CD4-positive, alpha-beta T cell treated with Interleukin-12 subunit alpha and Interleukin-12 subunit beta, for 1 hour (primary cell): ENCODE data around the gene R3HDML.
A peak's percentile ranks its signal among the peaks of the same experiment; 100 is the strongest.
"Not testable (repeated sequence)": the region's sequence is repeated elsewhere in the genome, so short reads cannot be mapped to it uniquely, and the experiment has no call there.

ENCODE experiments used
- DNase-seq: peaks from one replicate; pipeline ENCODE4 v3.0.0-alpha.2; 2020

R3HDML gene

DNA sequence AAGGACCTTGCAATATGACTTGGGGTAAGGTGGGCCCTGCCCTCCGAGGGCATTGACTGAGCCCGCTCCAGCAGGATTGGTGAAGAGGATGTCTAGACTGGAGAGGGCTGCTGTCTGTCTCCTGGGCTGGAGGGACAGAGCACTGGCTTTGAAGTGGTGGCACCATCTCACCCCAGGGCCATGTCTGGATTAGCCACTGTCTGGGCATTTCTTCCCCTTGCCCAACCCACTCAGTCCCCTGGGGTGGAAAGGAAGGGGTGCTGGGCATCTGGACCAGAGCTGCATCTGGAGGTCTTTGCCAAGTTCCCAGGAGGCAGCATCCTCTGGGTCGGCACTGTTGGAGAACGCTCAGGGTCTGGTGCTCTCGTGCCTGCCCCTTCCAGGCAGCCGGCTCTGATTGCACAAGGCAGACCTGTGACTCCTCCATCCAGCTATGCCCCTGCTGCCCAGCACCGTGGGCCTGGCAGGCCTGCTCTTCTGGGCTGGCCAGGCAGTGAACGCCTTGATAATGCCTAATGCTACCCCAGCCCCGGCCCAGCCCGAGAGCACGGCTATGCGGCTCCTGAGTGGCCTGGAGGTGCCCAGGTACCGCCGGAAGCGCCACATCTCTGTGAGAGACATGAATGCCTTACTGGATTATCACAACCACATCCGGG, at the start of gene R3HDML:
Gene R3HDML, plus strand, starts transcription at position 319 of the 656 bp plus-strand sequence. Its CDS starts 115 bp downstream, at position 434.
- DNase-seq, result no peak

GRCh38 chr20:44287272-44288097, 49.4 kb upstream of the R3HDML start:
- no peak for DNase-seq

DNA sequence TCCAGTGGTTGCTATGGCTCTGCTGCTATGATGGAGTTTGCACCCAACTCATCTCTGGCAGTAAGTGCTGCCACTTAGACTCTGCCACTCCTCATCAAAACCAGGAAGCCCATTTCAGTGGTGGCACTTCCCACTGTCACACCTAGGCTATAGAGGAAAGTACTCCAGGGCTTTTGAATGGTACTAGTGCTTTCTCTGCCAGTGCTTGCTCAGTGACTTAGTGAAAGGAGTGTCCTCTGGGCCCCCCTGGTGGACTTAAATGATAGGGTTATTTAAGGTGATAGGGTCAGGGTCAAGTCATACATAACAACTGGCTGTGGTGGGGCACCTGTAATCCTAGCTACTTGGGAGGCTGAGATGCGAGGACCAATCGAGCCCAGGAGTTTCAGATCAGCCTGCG, 48.6 kb upstream of the R3HDML start:
- DNase-seq, result peak; percentile 23

GRCh38 chr20:44291754-44292153, 45.1 kb upstream of the R3HDML start:
- no peak for DNase-seq

- no peak for DNase-seq
Observed at GRCh38 chr20:44296011-44296410, 40.8 kb upstream of the R3HDML start.

DNA sequence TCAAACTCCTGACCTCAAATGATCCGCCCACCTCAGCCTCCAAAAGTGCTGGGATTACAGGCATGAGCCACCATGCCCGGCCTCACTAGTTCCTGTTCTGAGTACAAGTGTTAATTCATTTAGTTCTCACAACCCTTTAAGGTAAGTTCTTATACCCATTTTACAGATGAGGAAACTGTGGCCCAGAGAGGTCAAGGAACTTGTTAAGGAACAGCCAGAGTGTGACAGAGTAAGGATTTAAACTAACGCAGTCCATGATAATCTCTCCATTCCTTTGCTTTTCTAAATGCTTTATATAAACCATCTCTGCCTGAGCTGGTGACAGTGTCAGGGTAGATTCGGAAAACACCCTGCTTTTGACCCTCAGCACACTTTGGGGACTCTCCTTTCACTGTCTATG, 39.1 kb upstream of the R3HDML start:
- no peak for DNase-seq

DNA sequence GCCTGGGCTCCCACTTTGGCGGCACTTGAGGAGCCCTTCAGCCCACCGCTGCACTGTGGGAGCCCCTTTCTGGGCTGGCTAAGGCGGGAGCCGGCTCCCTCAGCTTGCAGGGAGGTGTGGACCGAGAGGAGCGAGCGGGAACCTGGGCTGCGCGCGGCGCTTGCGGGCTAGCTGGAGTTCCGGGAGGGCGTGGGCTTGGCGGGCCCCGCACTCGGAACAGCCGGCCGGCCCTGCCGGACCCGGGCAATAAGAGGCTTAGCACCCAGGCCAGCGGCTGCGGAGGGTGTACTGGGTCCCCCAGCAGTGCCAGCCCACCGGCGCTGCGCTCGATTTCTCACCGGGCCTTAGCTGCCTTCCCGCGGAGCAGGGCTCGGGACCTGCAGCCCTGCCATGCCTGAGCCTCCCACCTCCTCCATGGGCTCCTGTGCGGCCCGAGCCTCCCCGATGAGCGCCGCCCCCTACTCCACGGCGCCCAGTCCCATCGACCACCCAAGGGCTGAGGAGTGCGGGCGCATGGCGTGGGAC, 37.8 kb upstream of the R3HDML start:
- DNase-seq, result not testable (repeated sequence)

GRCh38 chr20:44301285-44301684, 35.6 kb upstream of the R3HDML start:
- DNase-seq, result no peak

DNA sequence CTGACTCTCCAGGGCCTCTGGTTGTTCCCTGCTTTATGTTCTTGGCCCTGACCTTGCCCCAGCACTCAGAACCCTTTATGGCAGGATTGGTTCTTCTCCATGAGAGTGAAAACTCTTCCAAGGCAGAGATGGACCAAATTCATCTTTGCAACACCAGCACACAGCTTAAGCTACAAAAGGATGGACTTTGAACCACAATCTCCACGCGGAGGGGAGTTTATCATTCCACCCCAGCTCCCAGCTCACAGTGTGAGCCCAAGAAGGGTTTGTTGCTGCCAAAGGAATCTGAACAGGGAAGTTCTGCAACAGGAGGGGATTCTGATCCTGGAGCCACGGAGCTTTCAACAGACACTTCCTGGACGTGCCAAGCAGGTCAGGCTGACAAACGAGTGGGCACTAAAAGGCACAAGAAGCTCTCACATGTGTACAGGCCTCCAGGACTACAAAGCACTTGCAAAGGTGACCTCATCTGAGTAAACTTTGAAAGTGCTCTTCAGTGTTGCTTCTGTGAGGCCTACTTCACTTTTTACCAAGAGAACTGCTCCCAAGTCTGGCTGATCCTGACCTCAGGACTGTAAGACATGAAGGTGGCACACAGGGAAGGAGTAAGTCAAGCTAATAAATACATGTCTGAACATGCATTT, 34.7 kb upstream of the R3HDML start:
- no peak for DNase-seq

GRCh38 chr20:44302736-44303135, 34.1 kb upstream of the R3HDML start:
- no peak for DNase-seq

DNA sequence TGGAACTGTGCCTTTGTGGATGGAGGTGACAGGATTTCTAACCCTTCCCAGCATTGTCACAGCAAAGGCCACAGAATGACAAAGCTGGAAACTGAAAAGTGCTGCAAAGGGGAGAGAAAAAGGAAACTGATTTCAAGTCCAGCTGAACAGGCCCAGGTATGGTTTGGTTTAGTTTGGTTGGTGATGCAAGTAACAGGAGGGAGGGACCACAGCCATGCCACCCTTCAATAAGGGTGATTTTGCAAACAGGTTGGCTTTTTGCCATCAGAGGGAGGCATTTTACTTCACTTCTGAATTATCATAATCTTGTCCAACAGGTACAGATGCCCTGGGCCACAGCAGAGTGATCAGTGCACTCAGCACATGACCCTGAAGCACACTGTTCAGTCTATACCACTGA, 32.5 kb upstream of the R3HDML start:
- no peak for DNase-seq

- DNase-seq, result no peak
Observed at GRCh38 chr20:44306927-44307326, 29.9 kb upstream of the R3HDML start.

GRCh38 chr20:44309763-44310663, 26.8 kb upstream of the R3HDML start:
- DNase-seq, result no peak

- peak; percentile 98 for DNase-seq
Observed at GRCh38 chr20:44310664-44311639, 25.9 kb upstream of the R3HDML start, which contains the start of gene FITM2. Gene FITM2, minus strand, starts transcription at chr20:44311202. Its CDS starts 54 bp downstream, at chr20:44311148.

GRCh38 chr20:44314870-44315269, 22.0 kb upstream of the R3HDML start:
- DNase-seq, result no peak

DNA sequence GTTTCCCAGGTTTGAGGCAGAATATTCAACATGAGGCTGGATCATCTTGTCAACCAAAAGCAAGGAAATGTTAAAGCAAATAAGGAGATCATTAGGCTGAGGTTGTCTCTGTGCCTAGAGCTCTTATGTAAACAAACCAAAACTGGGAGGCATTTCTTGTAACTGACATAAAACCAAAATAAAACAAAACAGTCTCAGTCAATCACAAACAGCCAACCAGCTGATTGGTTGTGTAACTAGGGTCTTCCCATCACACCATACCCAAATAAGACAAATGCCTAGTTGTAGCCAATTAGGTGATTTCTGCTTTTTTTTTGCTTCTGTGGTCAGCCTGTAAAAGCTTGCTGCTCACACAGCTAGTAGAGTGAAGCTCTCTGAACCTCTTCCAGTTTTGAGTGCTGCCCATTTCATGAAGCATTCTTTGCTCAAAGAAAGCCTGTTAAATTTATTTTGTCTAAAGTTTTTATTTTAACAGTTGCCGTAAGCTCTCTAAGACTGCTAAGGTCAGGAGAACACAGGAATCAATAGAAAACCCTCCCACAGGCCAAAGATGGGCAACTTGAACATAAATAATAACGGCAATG, 16.9 kb upstream of the R3HDML start:
- no peak for DNase-seq

DNA sequence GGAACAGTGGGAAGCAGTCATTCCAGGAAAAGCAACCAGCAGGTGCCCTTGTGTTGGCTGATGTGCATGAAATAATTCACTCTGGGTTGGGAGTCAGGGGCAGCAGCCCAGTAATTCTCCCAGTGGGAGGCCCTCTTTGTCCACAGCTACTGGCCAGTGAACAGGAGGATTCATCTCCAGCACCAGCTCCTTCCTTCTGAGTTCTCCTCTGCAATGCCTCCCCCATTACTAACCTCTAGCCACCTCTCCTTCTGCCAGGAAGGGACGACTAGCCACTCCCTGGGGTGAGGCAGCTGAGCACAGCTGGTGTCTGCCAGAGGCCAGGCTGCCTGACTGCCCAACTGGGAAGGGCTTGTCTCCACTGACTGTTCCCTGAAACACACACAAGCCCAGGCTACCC, 12.5 kb upstream of the R3HDML start:
- DNase-seq, result no peak

DNA sequence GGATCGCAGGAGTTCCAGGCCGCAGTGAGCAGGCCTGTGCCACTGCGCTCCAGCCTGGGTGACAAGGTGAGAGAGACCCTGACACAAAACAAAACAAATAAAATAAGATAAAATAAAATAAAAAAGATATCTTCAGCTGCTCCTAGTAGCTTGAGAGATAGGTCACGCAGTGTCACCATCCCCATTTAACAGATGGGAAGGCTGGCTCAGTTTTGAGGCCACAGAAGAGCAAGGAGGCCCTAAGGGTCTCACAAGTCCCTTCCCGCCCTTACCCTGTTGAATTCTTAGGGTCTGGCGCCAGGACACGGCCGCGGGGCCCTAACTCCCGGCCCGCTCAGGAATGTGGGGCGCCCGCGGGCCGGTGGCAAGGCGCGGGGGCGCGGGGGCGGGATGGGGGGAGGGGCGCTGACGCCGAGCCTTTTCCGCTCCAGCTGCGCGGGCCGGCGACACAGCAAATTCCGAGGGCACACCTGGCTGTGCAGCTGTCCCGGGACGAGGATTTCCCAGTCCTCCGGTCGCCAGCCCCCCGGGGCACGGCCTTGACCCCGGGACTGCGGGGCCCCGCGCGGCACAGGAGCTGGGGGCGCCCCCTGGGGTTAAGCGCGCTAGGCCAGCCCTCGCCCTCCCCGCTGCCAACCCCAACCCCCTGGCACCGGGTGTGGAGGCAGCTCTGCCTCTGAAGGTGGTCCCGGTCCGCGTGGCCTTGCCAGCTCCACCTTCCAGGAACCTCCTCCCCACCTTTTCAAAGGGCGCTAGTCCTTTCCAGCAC, 10.3 kb upstream of the R3HDML start:
- DNase-seq, result no peak

DNA sequence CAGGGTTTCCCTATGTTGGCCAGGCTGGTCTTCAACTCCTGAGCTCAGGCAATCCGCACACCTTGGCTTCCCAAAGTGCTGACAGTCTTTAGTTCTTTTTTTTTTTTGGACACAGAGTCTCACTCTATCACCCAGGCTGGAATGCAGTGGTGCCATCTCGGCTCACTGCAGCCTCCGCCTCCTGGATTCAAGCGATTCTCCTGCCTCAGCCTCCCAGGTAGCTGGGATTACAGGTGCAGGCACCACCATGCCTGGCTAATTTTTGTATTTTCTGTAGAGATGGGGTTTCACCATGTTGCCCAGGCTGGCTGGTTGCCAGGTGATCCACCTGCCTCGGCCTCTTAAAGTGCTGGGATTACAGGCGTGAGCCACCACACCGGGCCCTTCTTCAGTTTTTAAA, 9.1 kb upstream of the R3HDML start:
- DNase-seq, result not testable (repeated sequence)

DNA sequence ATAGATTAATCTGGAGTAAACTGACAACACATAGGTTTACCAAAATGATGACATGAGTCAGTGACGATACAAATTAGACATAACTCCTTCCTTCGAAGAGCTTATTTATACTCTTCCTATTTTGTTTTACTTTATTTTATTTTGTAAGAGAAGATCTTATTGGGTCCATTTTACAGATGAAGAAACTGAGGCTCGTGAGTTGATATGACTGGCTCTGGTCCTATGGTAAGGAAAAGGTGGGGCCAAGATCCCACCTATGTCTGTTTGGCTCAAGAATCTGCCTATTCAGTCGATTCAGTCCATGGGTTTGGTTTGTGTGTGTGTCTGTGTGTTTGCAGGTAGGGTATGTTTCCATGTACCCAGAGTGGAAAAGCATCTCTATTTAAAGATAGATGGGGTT, 8.4 kb upstream of the R3HDML start:
- no peak for DNase-seq
